GM12801 (cell line): ENCODE measurements around the gene CST3.

Experiments used
- TF ChIP-seq, protein P1 (sequence below): IDR thresholded peaks from one replicate; pipeline ENCODE4 v1.5.1; 2011; ENCODE audit warnings: control low read depth; ENCODE audit not compliant: insufficient read length; ENCODE audit errors: extremely low read depth

The CST3 gene

DNA sequence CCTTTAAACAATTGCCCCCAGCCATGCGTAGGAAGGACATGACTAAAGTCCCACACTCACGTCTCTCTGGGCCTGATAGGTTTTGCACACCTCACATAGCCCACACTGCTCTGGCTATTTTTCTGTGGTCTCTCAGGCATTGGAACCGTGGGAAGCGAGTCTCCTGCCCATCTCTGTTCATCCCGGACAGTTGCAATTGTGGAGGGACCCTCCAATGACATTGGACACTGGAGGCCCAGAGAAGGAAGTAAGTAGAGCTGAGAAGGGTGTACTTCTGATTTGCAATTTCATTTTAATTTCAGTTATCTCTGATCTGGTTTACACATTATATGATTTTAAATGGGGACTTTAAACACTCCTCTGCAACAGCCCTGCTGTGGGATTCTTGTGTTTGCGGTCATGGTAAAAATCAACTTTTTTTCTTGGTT is 23.3 kb upstream of the CST3 start:
- TF ChIP-seq, protein P1, sequence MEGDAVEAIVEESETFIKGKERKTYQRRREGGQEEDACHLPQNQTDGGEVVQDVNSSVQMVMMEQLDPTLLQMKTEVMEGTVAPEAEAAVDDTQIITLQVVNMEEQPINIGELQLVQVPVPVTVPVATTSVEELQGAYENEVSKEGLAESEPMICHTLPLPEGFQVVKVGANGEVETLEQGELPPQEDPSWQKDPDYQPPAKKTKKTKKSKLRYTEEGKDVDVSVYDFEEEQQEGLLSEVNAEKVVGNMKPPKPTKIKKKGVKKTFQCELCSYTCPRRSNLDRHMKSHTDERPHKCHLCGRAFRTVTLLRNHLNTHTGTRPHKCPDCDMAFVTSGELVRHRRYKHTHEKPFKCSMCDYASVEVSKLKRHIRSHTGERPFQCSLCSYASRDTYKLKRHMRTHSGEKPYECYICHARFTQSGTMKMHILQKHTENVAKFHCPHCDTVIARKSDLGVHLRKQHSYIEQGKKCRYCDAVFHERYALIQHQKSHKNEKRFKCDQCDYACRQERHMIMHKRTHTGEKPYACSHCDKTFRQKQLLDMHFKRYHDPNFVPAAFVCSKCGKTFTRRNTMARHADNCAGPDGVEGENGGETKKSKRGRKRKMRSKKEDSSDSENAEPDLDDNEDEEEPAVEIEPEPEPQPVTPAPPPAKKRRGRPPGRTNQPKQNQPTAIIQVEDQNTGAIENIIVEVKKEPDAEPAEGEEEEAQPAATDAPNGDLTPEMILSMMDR: no peak

DNA sequence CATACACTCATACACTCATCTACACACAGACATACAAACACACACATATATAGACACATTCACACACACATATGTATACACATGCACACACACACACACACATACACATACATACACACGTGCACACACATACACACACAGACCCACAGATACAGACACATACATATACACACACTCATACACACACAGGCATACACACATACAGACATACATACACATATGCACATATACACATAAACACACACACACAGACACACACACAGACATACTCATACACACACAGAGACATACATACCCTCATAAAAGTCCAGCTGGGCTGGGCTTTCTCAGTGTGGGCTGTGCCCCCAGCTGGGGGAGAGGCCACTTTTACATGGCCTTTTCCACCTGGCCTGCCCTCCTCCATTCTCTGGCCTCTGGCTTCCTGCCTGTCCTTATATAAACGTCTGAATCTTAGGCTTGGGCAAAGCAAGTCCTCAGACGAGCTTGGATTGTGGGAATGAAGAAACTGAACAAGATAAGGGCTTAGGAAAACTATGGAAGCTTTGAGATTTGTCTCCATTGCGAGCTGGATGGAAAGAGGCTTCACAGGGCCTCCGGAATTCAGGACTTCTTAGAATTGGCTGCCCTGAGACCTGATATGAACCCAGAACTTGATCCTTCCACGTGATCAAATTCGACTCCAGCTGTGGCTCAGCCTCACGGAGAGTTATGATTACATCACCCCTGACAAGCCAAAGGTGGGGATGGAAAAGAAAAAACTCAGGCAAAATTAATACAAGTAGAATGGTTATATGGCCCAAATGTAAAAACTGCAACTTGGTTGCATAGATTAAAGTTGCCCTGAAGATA is 22.5 kb upstream of the CST3 start:
- TF ChIP-seq, protein P1: no peak

DNA sequence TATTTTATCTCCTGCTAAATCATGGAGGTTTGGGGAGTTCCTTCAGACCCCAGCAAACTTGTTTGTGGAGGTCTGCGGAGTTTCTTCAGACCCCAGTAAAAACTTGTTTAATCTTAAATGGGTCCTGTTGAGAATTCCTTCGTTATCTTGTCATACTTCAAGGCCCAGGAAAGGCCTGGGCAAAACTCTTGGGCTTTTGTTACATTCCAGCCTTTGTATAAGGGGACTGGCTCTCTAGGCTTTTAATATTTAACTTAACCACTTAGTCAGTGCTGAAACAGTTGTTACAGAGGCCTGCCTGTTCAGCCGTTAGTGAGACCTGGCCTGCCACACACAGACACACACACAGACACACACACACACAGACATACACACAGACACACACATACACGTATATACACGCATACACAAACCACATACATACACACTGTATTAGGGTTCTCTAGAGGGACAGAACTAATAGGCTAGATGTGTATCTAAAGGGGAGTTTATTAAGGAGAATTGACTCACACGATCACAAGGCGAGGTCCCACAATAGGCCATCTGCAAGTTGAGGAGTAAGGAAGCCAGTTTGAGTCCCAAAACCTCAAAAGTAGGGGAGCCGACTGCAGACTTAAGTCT is 21.3 kb upstream of the CST3 start:
- TF ChIP-seq, protein P1: no peak

DNA sequence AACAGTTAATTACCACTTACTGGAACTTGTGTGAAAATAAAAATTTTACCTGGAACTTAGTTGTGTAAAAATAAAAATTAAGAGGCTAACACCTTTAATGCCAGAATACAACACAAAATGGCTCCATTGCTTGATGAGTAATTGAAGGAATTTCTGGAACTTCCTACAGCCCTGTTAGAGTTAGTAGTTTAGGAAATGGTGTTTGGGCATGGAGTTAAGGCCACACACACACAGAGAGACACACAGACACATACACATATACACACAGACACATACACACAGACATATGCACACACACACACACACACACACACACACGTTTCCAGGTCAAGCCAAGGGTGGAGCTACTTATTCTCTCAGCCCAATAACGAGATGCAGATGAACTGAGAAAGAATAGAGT is 20.6 kb upstream of the CST3 start:
- TF ChIP-seq, protein P1: no peak

DNA sequence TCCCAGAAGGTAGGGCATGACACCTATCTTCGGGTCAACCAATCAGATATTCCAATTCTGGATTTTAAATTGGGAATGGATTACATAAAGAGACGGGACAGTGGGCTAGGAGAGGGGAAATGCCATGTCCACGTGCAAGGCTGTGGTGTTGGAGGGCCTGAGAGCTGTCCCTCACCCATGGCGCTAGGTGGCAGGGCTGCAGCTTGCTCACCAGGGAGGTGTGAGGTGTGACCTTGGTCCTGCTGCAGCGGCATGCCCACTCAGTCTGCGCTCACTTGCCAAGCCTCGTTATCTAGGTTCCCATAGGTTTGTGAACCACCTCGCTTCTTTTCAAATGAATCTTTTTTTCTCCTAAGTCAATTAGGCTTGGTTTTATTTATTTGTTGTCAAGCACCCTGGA is 19.4 kb upstream of the CST3 start:
- TF ChIP-seq, protein P1: no peak

DNA sequence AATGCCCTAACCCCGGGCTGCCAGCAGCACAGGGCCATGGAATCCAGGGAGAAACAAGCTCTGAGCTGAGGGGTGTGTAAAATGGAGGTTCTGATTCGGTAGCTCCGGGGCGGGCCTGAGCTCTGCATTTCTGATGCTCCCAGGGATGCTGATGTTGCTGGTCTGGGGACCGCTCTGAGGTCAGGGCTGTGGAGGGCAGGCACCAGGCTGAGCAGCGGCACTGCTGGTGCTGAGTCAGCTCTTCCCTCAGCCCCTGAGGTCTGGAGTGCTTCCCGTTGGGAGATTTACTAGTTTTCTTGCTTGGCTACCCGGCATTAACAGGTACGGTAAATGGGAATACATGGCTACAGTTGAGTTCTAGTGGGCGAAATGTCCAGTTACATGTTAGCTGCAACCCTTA is 18.6 kb upstream of the CST3 start:
- TF ChIP-seq, protein P1: no peak

DNA sequence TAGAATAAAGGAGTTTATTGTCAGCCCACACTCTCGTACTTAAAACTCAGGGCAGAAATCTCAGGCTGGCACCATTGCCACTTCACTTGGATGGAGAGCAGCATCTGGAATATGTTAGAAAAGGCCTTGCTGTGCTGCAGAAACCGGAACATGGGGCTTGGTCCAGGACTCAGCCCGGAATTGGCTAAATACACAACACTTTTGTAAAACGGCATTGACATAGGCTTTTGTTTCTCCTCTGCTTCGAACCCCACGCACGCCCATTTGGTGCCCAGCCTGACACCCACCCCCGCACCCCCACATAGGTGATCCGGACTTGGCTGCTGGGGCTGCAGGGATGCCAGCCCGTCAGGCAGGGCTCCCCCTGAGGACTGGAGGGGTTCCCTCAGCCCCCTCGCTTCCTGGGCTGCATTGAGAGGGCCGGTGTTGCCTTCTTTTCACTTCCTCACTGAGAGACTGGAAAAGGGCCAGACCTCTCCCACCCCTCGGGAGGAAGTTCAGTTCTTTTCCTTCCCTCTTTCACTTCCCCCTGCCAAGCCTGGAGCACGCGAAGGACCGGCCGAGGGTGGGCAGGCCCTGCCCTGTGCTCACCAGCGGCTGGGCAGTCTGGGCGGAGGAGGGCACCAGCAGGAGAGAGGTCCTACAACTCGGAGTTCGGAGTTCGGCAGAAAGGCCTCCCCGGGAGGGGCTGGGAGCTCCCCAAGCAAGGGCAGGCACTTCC is 17.9 kb upstream of the CST3 start:
- TF ChIP-seq, protein P1: no peak
